ENCODE measurements around the gene ZACN.

DNA sequence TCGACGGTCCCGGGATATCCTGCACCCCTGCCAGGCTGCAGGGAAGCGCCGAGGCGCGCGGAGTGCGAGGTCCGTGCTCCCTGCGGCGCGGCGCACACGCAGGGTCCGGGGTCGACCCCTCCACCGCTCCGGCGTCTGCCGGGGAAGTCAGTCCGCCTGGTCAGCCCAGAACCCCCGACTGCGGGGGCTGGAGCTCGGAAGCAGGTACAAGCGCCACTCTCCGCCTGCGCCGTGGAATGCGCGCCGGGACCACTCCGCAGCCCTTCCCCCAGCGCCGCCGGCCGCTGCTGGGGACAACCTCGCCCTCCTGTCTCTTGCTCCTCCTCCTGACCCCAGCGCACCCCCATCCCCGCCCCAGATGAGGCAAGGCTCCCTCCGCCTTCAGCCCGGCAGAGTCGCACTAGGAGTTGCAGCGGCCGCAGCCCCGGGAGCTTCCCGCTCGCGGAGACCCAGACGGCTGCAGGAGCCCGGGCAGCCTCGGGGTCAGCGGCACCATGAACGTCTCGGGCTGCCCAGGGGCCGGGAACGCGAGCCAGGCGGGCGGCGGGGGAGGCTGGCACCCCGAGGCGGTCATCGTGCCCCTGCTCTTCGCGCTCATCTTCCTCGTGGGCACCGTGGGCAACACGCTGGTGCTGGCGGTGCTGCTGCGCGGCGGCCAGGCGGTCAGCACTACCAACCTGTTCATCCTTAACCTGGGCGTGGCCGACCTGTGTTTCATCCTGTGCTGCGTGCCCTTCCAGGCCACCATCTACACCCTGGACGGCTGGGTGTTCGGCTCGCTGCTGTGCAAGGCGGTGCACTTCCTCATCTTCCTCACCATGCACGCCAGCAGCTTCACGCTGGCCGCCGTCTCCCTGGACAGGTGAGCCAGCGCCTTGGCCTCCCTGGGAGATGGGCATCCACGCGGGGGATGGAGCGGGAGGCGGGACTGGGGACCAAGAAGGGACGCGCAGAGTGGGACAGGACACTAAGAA, 4.3 kb upstream of the ZACN start, which contains the start of gene GALR2:
- TF ChIP-seq POLR2AphosphoS5 (IDR thresholded peaks at IDR 0.05; ENCODE audit: low read depth, low read length) (no peak), TAF1 (IDR thresholded peaks at IDR 0.05; ENCODE audit: borderline replicate concordance, insufficient read depth, low read length) (no peak)
- TF ChIP-seq, protein P1, sequence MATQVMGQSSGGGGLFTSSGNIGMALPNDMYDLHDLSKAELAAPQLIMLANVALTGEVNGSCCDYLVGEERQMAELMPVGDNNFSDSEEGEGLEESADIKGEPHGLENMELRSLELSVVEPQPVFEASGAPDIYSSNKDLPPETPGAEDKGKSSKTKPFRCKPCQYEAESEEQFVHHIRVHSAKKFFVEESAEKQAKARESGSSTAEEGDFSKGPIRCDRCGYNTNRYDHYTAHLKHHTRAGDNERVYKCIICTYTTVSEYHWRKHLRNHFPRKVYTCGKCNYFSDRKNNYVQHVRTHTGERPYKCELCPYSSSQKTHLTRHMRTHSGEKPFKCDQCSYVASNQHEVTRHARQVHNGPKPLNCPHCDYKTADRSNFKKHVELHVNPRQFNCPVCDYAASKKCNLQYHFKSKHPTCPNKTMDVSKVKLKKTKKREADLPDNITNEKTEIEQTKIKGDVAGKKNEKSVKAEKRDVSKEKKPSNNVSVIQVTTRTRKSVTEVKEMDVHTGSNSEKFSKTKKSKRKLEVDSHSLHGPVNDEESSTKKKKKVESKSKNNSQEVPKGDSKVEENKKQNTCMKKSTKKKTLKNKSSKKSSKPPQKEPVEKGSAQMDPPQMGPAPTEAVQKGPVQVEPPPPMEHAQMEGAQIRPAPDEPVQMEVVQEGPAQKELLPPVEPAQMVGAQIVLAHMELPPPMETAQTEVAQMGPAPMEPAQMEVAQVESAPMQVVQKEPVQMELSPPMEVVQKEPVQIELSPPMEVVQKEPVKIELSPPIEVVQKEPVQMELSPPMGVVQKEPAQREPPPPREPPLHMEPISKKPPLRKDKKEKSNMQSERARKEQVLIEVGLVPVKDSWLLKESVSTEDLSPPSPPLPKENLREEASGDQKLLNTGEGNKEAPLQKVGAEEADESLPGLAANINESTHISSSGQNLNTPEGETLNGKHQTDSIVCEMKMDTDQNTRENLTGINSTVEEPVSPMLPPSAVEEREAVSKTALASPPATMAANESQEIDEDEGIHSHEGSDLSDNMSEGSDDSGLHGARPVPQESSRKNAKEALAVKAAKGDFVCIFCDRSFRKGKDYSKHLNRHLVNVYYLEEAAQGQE (IDR thresholded peaks at IDR 0.05; ENCODE audit: insufficient read depth in 1 of 2, low read depth in 2 of 2, low read length in 2 of 2), result no peak
